ENCODE measurements around the gene ANKRD11. TPM values are rescaled to one million over a fixed set of nuclear protein-coding genes. Genes with fewer than 3 reads are reported as not detected.

Gene ANKRD11
- total and polyA plus RNA-seq, 9 donors = 52.1 to 188 (median 109) TPM

- no peak for DNase-seq
- Histone ChIP-seq H3K27ac (no peak overlapping the region), H3K4me3 (no peak overlapping the region), H3K4me1 (ENCODE audit: insufficient read depth) (peaks cover 17% of the 10 kb centered on the region), H3K9me3 (no peaks in the 10 kb centered on the region), H3K36me3 (no peaks in the 10 kb centered on the region), H3K27me3 (no peaks in the 10 kb centered on the region)
- intact Hi-C loops (cut with DNase I) = no loop called here
- no peak for TF ChIP-seq POLR2A (IDR thresholded peaks at IDR 0.05)
- TF ChIP-seq EP300 (IDR thresholded peaks at IDR 0.05) = no peak
- WGBS, 3 donors = 75 to 84% (median 75%) methylated on average over 9 of the region's 9 CpGs
Observed at GRCh38 chr16:89398924-89399323, 91.4 kb downstream of the ANKRD11 start.

- intact Hi-C loops (cut with DNase I) = no loop called here
- WGBS, 3 donors = 89 to 92% (median 91%) methylated on average over 16 of the region's 16 CpGs
- TF ChIP-seq POLR2A (IDR thresholded peaks at IDR 0.05) (no peak), CTCF (IDR thresholded peaks at IDR 0.05) (no peak), EP300 (IDR thresholded peaks at IDR 0.05) (no peak)
Observed at GRCh38 chr16:89397331-89397861, 93.0 kb downstream of the ANKRD11 start.

GRCh38 chr16:89396156-89396555 lies 94.2 kb downstream of the ANKRD11 start:
- no peaks in the 10 kb centered on the region for H3K9me3 ChIP-seq
- DNase-seq = no peak
- H3K27ac ChIP-seq = peak overlapping the region in 1 of 2 donors; percentile 56
- H3K36me3 ChIP-seq = no peaks in the 10 kb centered on the region
- intact Hi-C loops (cut with DNase I) = no loop called here
- TF ChIP-seq POLR2A (IDR thresholded peaks at IDR 0.05) (no peak), CTCF (IDR thresholded peaks at IDR 0.05) (no peak), EP300 (IDR thresholded peaks at IDR 0.05) (no peak)
- H3K27me3 ChIP-seq = no peaks in the 10 kb centered on the region
- H3K4me3 ChIP-seq = no peak overlapping the region
- H3K4me1 ChIP-seq (ENCODE audit: insufficient read depth) = peaks cover 13% of the 10 kb centered on the region
- 68 to 79% (median 75%) methylated on average over 13 of the region's 13 CpGs for WGBS, 3 donors

More at GRCh38 chr16:89397331-89397861, 93.0 kb downstream of the ANKRD11 start:
- Histone ChIP-seq H3K27me3 (no peaks in the 10 kb centered on the region), H3K4me3 (no peak overlapping the region), H3K36me3 (no peaks in the 10 kb centered on the region), H3K4me1 (ENCODE audit: insufficient read depth) (peaks cover 13% of the 10 kb centered on the region), H3K9me3 (no peaks in the 10 kb centered on the region), H3K27ac (no peak overlapping the region)
- DNase-seq = no peak

GRCh38 chr16:89395150-89396142 lies 94.9 kb downstream of the ANKRD11 start:
- H3K36me3 ChIP-seq = no peaks in the 10 kb centered on the region
- H3K4me1 ChIP-seq (ENCODE audit: insufficient read depth) = peaks cover 13% of the 10 kb centered on the region
- no peak overlapping the region for H3K4me3 ChIP-seq
- peak; percentile 91 to 95 (median 94) for DNase-seq
- H3K27ac ChIP-seq = peak overlapping the region in 1 of 2 donors; percentile 56
- H3K27me3 ChIP-seq = no peaks in the 10 kb centered on the region
- 24 to 35% (median 26%) methylated on average over 28 of the region's 28 CpGs for WGBS, 3 donors
- TF ChIP-seq POLR2A (IDR thresholded peaks at IDR 0.05) (no peak), CTCF (IDR thresholded peaks at IDR 0.05) (no peak), EP300 (IDR thresholded peaks at IDR 0.05) (no peak)
- intact Hi-C loops (cut with DNase I) = no loop called here
- no peaks in the 10 kb centered on the region for H3K9me3 ChIP-seq
